NCI-H226 (cell line): ENCODE data around the gene BTN1A1.
"Not testable (repeated sequence)": the region's sequence is repeated elsewhere in the genome, so short reads cannot be mapped to it uniquely, and the experiment has no call there.

Source experiments
- DNase-seq: peaks from one replicate; pipeline ENCODE4 v3.0.0-alpha.2; 2015

The BTN1A1 gene

GRCh38 chr6:26541579-26541978 lies 41.5 kb downstream of the BTN1A1 start:
- no peak for DNase-seq

DNA sequence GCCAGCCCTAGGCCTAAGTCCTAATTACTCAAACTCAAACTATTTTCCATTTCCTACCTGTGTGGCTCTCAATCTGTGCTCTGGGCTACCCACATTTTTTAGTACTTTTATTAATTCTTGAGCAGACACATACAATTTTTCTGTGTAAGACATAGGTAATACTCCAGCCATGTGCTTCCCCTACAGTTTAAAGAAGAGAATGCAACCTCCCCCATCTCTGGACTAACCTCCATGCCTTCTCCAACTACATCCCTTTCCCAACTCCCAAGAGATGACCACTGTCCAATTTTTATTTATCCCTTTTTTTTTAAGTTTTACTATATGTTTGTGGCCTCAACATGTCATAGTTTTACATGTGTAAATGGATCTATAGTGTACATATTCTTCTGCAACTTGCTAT lies 43.9 kb downstream of the BTN1A1 start:
- peak; percentile 22 for DNase-seq

DNA sequence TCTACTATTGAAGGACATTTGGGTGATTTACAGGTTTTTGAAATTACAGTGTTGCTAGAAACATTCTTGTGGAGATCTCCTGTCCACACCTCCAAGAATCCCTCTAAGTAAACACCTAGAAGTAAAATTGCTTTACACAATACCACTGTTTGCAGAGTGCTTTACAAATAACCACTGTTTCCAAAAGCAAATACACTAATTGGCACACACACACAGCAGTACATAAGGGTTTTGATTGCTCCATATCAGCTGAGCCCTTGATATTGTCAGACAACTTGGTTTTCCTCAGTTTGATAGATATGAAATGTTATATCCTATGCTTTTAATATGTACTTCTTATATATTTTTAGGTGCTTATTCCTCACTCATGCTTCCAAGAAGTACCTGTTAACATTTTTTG lies 44.4 kb downstream of the BTN1A1 start:
- DNase-seq, result no peak

DNA sequence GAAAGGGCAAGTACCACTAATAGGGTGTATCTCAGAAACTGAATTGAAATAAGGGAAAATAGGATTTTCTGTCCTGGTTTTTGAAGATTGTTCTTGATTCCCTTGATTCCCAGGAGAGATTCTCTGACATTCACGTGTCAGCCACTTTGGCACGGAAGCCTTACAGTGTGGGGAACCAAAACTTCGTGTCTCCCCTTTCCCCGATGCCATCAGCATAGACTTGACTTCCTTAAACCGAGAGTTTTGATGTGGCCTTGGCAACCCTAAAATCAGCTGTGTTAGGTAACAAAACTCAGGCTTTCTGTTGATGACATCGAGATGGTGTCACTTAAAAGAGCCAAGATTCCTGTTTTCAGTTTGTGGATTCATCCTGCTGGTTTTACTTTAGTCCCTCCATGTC lies 45.5 kb downstream of the BTN1A1 start:
- DNase-seq, result no peak

DNA sequence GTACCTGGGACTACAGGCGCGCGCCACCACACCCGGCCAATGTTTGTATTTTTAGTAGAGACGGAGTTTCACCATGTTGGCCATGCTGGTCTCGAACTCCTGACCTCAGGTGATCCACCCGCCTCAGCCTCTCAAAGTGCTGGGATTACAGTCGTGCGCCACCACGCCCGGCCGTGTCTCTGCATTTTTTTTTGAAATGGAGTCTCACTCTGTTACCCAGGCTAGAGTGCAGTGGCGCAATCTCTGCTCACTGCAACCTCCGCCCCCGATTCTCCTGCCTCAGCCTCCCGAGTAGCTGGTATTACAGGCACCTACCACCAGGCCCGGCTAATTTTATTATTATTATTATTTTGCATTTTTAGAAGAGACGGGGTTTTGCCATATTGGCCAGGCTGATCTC lies 47.3 kb downstream of the BTN1A1 start:
- DNase-seq, result not testable (repeated sequence)

- peak; percentile 33 for DNase-seq
Observed at GRCh38 chr6:26550250-26550993, 50.3 kb downstream of the BTN1A1 start.

DNA sequence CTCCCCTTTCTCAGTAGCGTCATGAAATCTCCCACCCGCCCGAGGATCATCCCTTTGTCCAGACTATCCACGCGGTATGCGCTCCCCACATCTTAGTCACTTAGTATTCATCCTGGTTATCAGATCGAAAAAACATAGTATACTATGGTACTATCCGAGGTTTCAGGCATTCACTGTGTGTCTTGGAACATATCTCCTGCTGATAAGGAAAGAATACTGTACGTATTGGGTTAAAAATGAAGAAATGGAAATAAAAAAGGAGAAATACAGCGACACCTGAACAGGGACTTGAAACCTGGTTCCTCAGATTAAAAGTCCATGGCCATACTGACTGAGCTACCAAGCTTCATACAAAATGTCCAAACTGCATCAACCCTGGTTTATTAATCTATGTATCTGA lies 52.1 kb downstream of the BTN1A1 start:
- no peak for DNase-seq

DNA sequence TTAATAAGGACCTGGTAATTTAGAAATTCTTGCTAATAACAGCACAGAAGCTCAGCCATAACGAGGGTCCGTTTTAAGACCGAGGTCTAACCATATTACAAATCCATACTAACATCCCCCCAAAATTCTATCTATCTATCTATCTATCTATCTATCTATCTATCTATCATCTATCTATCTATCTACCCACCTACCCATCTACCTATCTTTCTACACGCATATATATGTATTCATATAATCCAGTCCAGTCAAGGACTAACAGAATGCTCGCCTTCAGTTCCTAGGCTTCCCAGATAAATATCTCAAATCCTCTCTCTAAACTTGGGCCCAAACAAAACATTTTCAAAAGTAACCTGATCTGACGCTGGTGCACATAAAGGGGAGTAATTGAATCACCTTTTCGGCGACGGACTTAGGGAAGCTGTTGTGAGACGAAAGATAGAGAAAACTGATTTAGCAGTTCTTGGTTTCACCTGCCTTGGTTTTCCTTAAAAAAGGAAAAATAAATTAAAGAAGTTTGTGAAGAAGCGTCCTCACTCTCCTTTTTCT lies 52.6 kb downstream of the BTN1A1 start:
- no peak for DNase-seq

DNA sequence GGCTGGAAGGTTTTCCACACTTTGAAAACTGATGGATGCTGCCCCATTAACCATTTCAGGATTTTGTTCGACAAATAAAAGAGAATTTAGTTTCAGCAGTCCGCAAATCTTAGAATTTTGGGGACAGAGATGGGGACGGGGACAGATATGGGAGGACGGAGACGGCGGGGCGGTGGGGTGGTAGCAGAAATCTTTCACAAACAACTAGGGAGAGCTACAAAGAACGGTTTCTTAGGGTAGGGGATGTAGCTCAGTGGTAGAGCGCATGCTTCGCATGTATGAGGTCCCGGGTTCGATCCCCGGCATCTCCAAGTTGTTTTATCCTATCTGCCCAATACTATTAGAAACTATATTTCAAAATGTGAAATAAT lies 53.1 kb downstream of the BTN1A1 start:
- peak; percentile 53 for DNase-seq

DNA sequence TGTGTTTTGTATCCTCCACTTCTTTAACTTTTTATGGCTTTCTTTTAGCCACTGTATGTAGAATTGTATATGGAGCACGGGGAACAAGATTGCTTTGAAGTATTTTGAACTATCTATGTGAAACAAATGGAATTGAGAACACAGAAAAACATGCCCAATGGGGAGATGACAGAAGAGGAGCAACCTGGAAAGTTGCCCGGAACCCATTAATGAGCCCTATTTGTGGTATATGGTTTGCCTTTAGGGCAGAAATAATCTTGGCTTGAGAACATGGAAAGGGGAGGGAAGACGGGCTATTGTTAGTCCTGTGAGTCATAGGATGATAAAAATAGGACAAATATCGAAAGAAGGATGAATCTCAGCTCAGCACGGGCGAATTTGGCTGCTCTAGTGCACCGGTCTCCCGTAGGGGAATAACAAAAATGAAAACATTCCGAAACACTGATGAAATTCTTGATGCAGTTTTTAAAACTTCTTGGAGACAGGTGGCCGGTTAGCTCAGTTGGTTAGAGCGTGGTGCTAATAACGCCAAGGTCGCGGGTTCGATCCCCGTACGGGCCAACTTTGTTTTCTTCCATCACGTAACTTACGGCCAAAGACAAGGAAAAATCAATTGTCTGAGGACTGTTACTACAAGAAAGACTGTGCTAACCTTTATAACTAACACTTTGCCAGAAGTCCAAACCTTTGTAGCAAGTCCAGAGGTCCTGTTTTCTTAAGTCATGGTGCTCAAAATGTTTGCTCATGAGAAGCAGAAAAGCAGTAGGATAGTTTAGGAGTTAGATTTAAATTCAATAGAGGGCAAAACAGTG lies 53.7 kb downstream of the BTN1A1 start:
- DNase-seq, result peak; percentile 82

GRCh38 chr6:26554447-26554696 lies 54.3 kb downstream of the BTN1A1 start:
- no peak for DNase-seq

- DNase-seq, result peak; percentile 50
Observed at GRCh38 chr6:26554697-26555504, 54.8 kb downstream of the BTN1A1 start.

DNA sequence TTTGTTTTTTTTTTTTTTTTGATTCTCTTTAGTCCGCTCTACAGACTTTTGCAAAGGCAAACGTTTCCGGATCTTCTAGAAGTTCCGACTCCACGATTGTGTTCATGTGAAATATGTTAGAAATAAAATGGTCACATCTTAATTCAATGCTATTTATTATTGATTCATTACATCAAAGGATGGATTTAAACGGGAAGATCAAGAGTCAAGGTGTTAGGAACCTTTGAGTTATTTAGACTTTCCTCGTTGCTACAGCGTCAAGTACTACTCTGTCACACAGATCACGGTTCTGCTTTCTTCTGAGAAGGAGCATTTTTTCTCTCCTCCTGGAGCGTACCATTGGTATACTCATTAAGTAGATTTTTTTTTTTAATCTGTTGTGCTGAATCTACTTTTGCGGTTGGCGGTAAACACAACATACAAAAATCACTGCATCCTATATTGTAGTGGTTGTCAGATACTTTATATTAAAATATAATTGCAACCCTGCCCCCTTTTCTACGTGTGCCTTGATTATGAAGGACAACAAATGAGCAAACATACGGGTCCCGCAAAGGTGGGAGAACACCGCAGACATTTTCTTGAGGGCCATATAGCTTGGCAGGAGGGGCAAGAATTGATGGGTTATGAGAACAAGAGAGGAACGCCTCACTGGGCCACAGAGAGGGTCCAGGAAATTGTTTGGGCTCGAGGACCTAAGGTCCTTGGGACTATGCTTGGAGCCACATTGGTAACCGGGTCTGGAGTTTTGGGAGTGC lies 55.6 kb downstream of the BTN1A1 start:
- no peak for DNase-seq

DNA sequence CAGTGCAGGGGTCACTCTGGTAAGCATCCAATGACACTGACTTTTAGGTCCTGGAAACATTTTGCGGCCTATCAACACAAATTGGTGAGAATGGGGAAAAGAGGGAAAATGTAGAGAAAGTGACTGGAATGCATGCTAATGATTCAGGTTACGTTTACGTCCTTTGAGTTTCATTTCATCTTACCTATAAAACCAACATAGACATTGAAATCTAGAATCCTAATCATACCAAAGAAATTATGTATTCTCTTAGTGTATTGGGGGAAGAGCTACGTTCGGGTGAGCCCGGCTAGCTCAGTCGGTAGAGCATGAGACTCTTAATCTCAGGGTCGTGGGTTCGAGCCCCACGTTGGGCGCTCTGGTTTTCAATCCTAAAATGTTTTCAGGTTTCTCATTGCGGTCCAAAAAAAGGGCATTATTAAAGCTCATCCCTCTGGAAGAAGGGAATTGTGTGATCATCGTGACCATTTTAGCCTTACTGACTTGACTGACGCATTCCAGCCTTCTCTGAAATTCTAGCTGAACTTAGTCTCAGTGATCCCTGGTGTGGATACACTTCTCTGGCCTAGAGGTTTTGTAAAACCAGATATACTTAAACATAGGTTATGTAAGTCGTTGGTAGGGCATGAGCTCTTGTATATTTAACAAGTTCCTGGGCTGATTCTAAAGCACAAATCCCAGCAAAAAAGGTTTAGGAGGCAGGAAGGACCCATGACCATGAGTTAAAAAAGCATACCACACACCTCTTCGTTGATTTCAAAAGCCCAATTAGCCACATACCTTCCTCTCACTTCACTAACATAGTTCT lies 56.4 kb downstream of the BTN1A1 start:
- peak; percentile 83 for DNase-seq
